GM21825 (cell line): ENCODE measurements around the gene NDRG4.

Source experiments
- ATAC-seq: cut with Tn5 transposase; IDR thresholded peaks from one replicate; pipeline ENCODE4 v1.9.1; 2021; ENCODE audit warnings: mild to moderate bottlenecking, moderate library complexity; ENCODE audit not compliant: unreplicated experiment

Gene NDRG4

DNA sequence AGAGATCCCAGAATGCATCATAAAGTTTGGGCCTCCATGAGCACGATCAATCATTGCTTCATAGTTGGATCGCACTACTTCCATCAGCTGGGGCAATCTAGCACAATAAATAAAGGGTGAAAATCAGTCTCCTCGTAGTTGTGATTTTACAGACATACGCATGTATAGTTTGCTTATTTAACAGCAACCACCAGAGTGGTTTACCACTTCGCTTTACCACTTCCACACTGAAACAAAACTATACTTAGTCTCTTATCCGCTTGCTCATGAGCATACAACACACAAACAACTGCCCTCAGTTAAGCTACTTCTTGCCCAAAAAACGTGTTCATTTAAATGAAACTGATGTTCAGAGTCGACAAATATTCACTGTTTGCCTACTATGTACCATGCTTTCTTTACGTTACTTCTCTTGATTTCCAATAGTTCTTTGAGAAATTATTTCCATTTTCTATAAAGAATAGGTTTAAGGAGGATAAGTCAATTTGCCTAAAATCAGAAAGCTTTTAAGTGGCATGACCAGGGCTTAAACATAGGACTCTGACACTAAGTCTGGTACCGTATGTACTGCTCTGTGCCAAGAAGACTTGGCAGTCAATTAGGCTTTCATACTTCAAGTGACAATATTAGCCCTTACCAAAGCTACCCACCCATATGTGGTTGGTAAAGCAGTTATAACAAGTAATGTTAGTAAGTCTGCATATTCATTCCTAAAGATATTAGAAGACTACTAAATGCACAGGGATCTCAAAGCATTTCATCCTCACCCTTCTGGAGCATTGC is 37.4 kb downstream of the NDRG4 start:
- ATAC-seq: no peak

DNA sequence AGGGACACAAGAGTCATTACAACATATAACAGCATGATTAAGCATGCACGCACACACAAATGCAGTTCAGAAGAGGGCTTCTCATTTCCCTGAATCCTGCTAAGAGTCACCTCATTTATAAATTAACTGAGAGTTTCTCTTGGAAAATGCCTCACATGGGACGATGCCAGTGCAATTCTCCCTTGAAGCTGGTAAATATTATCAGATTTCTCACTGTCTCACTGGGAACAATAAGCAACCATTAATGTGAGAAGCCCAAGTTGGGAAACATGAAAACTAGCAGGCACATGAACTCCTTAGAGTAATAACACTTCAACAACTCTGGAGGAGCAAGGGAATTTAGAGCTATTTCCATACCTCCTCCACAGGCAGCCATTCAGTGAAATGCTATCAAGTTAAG is 41.8 kb downstream of the NDRG4 start:
- ATAC-seq: no peak

DNA sequence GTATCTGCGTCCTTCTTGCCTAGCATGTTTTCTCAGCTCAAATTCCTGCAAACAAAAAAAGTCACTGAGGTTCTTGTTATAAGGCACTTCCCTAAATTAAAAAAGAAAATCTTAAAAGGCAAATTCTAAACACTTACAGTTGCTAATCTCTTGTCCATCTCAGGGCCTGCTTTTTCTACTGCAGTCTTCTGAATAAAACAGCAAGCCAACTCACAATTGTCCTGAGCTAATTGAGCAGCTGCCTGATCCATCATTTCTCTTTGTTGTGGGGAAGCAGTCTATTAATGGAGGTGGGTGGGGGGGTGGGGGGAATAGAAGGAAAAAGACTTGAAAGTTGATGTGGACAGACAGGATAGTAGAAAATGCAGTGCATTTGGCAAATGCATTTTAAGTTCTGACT is 42.3 kb downstream of the NDRG4 start:
- ATAC-seq: no peak

DNA sequence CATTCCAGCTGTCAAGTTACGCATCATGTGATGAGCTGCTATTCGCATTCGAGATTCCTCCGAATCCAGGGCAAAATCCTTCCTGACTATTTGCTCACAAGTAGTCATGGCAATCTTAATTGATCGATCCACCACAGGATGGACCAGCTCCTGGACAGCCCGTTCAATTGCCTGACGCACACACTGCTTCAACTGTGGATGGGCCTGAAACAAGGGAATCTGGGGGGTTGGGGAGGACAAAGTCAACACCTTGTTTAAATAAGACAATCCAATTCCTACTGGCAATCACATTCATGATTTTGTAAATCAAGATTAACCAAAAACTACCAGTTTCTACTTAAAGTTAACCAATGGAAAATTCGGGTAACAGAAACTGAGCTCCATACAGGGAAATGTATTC is 43.7 kb downstream of the NDRG4 start:
- no peak for ATAC-seq

DNA sequence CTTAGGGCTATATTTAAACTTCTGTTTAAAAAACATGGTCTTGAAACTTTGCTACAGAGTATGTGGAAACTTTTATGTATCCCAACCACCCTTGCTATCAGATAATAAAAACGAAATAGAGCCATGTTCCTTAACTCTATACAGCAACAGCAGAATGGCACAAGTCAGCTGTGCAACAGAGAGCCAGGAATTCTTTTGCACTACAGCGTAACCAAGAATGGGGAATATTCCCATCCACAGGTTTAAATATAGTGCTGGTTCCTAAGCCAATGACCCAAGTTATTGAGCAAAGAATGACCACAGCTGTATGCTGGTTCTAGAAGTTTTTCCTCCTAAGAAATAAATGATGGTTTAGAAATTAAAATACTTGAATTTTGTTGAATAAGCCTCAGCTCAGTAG is 48.4 kb downstream of the NDRG4 start:
- ATAC-seq: no peak

DNA sequence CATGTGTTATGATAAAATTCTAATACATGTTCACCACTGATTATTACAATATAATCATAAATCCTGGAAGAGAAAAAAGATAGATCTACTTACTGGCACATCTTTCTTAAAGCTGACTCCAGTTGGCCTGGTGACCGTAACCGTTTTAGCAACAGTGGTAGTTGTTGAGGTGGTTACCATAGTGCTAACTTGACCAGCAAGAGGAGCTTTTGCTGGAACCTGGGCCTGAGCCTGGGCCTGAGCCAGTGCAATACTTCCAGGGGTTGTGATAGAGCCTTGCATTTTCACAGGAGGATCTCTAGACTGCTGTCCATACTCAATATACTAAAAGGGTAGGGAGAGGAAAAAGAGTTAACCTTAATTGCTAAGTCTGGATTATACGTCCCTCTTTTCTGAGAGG is 51.6 kb downstream of the NDRG4 start:
- ATAC-seq: no peak

DNA sequence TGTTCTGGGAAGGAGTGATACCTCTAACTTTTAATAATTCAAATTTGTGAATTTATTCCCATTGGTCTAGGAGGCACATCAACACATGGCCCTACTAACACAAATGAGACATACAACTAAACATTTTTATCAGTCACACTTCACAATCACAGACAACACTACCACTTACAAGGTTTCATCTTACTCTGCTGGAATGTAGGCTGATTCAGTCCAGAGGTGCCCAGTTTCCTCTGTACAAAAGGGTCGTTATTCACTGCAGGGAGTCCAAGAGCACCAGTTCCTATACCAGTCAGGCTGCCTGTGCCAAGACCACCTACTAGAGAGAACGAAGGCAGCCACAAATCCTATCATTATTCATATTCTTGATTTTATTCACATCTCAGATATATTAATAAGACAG is 56.7 kb downstream of the NDRG4 start:
- ATAC-seq: no peak
